ENCODE data around the gene COPZ1.
"Not testable (repeated sequence)": the region's sequence is repeated elsewhere in the genome, so short reads cannot be mapped to it uniquely, and the experiment has no call there.

DNA sequence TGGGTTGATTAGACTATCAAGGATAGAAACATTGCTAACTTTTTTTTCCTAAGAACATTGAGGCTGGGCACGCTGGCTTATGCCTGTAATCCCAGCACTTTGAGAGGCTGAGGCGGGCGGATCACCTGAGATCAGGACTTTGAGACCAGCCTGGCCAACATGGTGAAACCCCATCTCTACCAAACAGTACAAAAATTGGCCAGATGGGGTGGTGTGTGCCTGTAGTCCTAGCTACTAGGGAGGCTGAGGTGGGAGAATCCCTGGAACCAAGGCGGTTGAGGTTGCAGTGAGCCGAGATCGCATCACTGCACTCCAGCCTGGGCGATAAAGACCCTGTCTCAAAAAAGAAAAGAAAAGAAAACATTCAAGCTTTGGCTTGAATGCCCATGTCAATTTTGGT lies 12.6 kb upstream of the COPZ1 start:
- TF ChIP-seq, protein P1, sequence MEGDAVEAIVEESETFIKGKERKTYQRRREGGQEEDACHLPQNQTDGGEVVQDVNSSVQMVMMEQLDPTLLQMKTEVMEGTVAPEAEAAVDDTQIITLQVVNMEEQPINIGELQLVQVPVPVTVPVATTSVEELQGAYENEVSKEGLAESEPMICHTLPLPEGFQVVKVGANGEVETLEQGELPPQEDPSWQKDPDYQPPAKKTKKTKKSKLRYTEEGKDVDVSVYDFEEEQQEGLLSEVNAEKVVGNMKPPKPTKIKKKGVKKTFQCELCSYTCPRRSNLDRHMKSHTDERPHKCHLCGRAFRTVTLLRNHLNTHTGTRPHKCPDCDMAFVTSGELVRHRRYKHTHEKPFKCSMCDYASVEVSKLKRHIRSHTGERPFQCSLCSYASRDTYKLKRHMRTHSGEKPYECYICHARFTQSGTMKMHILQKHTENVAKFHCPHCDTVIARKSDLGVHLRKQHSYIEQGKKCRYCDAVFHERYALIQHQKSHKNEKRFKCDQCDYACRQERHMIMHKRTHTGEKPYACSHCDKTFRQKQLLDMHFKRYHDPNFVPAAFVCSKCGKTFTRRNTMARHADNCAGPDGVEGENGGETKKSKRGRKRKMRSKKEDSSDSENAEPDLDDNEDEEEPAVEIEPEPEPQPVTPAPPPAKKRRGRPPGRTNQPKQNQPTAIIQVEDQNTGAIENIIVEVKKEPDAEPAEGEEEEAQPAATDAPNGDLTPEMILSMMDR (IDR thresholded peaks at IDR 0.05) = not testable (repeated sequence)
- TF ChIP-seq EZH2 (IDR thresholded peaks at IDR 0.05) = not testable (repeated sequence)
